ENCODE results near the gene DEPDC1B.
"Not testable (repeated sequence)": the region's sequence is repeated elsewhere in the genome, so short reads cannot be mapped to it uniquely, and the experiment has no call there.

The DEPDC1B gene

DNA sequence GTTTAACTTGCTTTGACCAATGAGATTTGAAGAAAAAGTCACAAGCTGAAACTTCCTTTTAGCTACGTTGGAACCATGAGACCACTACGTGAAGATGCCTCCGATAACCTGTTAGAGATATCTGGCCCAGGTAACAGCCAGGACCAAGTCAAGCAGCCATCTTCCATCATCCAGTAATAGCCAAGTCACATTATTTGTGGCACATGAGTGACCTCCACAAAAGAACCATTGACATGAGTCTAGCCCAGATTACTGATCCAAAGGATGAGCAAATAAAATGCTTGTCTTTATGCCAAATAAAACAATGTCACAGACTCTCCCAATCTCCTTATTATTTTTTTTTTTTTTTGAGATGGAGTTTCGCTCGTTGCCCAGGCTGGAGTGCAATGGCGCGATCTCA, 1.6 kb downstream of the DEPDC1B start:
- no peak for DNase-seq

DNA sequence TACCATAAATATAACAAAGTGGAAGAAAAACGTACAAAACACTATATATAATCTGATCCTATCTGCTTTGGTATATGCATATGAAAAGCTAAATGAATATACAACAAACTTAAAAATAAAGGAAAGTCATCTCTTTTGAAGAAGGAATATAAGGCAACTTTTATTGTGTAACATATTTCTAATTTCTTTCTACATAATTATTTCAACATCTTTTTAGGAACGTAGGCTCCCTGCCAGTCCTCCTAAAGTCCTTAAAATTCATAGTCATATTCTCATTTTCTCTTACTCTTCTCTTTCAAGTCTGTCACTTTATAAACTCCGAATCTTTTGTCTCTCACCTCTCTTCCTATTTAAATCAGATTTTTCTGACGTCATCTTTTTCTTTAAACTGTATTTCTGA, 9.6 kb downstream of the DEPDC1B start:
- no peak for DNase-seq

DNA sequence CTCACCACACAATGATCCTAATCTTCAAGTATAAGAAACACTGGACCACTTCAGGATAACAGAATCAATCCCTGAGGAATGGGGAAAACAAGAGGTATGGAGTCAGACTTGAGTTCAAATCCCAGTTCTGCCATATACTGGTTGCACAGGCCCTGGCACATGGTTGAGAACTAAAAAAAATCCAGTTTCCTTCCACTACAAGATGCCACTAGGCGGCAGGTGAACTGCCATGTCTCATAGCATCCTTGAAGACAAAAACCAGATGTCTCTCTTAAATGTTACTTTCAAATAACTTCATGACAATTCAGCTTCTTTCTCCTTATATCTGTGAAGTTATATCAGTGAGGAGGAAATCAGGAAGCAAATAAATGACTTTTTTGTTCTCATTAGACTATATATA, 11.0 kb downstream of the DEPDC1B start:
- DNase-seq: no peak

DNA sequence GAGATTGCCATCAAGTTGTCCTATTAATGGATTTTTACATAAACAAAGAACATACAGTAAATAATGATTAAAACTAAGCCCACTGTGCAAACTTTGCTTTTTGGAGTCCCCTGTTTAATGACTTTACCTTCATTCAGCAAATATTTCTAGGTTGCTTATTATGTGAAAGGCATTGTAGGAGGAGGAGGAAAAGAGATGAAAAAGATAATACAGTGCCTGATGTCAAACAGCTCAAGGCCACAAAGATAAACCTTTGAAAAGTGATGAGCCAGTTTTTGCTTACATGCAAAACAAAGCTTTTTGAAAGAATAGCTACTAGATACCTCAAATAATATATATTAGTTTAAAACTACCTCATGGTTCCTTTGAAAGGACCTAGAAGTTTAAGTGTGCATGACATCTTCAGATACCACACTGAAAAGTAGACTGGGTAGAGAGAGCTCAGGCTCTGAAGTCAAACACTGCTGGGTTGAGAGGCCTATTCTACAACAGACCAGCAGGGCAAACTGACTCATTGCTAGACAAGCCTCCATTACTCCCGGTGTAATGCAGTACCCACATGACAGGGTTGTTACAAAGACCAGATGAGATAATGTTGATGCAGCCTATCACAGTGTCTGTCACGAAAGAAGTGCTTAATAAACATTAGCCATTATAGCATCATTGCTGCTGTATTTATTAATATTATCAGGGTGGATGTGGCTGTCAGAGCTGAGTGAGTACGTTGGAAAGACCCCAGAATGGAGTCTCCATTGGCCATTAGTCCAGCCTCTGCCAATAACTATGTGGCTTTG, 11.8 kb downstream of the DEPDC1B start:
- no peak for DNase-seq

DNA sequence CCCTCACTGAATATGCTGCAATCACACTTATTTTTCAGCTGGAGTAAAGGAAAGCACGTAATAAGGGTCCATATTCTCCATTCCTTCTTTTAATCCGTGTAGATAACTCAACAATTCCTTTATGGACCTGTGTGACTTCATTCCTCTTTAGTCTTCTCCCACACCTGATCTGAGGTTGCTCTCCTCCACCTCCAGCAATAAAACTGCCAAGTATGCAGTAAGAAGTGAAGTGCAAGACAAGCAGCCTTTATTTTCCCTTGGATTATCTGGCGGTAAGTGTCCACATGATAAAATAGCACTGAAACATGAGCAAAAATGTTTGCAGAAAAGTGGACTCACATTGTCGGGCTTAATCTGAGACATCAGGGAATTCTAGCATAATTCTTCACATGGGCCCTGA, 13.8 kb downstream of the DEPDC1B start:
- no peak for DNase-seq

DNA sequence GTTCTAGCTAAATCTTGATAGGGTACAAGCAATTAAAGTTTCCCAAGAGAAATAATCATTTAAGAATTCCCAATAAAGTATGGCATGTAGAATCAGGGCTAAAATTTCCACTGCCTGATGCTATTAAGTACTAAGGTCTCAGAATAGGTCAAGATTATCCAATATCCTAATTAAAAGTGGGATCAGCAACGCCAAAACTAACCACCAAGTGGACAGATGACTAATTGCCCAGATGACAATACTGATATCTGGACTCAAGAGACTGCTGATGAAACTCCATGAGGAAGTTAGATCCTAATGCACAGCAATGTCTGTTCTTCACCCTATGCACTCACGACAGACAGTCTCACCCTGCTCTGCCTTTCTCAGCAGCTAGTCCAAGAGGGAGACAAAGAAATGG, 14.3 kb downstream of the DEPDC1B start:
- no peak for DNase-seq

DNA sequence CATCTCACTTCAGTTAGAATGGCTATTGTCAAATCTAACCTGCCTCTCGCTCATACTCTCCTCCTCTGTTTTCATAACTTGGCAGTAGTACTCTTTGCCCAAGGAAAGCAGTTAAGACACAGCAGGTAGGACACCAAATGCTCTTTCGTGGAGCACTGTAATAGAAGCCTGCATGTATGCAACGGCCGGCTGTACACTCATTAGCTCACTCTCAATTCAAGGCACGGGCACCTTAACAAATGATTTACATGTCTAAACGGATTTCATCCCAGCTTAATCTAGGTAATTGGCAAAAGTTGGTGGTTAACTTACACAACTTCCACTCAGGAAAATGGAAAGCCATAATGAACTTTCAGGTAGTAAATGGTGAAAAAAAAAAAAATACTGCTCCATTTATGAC, 14.9 kb downstream of the DEPDC1B start:
- DNase-seq: no peak

DNA sequence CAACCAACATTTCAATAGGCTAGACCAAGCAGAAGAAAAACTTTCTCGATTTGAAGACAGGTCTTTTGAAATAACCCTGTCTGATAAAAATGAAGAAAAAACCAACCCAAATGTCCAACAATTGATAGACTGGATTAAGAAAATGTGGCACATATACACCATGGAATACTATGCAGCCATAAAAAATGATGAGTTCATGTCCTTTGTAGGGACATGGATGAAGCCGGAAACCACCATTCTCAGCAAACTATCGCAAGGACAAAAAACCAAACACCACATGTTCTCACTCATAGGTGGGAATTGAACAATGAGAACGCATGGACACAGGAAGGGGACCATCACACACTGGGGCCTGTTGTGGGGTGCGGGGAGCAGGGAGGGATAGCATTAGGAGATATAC, 18.0 kb downstream of the DEPDC1B start:
- DNase-seq: not testable (repeated sequence)

DNA sequence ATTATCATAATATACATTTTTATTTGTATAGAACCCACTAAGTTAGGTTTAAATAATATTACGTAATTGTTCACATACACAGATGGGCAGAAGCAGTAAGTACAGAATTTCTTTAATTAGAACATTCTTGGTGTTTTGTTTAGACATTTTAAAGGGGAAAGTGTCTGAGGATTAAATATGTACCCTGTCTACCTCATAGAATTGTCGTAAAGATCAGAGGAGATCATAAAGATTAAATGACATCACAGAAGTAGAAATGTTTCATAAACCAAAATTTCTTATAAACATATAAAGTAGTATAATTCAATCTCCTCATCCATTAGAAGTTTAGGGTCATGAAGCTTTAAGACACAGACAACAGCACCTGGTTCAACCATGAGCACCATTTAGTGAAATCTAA, 20.1 kb downstream of the DEPDC1B start:
- no peak for DNase-seq

DNA sequence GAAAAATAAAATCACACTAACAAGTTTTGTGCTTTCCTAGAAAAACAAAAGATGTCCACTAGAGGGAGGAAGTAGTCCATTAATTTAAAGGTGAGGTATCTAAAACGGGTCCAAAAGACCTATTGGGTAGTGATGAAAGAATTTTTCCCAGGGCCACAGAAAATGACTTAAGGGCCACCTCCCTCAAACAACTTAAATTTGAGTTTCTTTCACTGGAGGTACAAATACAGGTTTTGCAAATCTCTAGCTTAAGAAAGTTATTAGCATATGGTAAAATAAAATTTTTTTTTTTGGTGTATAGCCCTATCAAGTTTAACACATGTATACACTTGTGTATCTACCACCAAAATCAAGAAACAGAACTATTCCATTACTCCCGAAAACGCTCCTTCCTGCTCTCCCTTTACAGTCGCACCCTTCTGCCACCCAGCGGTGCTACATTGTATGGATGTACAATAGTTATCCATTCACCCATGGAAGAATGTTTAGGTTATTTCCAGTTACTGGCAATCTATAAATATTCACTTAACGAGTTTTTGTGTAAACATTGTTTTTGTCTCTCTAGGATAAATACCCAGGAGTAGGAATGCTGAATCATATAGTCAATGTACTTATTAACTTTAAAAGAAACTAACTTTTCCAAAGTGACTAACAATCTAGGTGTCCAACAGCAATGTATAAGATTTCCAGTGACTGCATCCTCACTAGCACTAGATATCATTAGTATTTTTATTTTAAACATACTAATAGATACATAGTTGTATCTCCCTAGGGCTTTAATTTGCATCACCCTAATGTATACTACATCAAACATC, 21.9 kb downstream of the DEPDC1B start:
- DNase-seq: peak in 2 of 3 experiments; percentile 38 to 50

DNA sequence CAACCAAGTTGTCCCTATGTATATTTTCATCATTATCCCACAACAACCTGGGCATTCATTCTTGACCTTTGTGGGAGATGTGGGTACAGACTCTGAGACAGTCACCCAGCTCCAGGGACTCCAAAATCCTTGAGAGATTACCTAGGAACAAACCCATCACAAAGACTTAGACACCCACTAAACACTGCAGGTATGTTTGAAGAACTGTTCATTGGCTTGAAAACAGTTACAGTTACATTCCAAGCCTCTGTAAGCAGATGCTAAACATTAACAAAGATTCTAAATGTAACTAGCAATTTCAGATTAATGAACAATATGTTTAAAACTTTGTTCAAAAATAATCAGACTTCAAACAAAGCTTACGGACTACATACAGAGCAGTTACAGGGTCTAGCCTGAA, 24.7 kb downstream of the DEPDC1B start:
- DNase-seq: no peak

DNA sequence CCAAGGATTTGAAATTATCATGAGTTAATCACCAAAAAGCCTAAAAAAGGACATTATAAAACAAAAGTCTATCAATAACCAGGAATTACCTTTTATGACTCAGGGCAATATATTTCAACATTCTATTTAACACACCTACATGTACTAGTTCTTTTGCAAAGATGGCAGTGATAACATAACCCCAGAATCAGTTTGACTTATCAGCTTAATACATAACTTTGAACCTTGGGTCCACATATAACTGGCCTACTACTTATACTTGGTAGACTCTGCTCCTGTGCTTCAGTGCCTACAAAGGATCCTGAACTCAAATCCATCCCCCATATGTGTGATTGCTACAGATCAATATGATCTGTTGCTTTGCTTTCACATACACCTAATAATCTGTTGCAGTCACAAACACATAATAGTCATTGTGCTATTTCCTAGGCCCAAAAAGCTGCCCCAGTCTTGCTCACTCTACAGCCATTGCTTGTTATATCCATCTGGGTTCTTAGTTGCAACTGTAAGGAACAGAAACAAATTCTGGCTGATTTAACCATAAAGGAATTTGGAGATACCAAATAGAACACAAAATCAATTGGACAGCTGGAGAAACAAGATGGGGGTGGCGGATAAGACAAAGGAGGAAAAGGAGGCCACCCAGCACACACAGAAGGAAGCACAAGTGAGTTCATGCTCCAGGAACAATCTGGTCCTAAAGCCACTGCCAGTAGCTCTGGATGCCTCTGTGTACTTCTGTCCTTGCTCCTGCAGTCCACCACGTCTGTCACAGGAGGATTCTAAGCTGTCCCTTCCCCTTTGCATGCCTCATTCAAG, 25.5 kb downstream of the DEPDC1B start:
- DNase-seq: no peak

DNA sequence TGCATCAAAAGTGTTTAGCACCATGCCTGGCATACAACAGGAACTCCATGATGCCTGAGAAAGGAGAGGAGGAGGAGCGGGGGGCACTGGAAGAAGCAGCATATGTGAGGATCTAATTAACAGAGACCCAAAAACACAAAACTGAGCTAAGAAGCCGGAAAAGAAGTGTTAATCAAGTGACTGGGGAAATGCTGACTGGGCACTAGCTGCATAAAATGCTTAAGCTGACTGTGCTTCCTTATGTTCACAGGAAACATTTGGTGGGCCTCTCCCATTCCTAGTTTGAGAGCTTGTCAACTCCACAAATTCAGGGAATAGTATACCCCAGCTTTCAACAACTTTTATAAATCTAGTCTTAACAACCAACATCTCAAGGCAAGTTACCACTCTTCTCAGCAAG, 26.6 kb downstream of the DEPDC1B start:
- no peak for DNase-seq

DNA sequence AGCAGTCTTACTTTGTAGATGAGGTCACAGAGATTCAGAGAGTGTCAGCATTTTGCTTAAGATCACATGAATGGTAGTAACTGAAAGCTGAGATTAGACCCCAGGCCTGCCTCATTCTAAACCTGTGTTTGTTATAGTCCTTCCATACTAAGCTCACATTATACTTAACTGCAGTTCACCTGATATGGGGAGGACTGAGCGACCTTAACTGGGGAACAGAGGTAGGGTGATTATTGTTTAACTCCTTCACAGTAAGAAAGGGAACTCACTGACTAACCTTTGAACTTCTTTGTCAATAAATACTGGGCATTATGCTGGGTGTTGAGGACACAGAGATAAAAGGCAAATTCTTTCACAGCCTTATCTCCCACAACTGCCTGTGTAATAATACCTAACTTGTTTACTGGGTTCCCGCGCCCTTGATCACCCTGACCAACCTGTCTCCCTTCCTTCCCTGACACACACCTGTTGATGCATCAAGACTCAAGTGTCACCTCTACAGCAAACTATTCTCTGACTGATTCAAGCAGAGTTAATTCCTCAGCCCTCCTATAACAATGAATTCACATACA, 27.2 kb downstream of the DEPDC1B start:
- DNase-seq: no peak

DNA sequence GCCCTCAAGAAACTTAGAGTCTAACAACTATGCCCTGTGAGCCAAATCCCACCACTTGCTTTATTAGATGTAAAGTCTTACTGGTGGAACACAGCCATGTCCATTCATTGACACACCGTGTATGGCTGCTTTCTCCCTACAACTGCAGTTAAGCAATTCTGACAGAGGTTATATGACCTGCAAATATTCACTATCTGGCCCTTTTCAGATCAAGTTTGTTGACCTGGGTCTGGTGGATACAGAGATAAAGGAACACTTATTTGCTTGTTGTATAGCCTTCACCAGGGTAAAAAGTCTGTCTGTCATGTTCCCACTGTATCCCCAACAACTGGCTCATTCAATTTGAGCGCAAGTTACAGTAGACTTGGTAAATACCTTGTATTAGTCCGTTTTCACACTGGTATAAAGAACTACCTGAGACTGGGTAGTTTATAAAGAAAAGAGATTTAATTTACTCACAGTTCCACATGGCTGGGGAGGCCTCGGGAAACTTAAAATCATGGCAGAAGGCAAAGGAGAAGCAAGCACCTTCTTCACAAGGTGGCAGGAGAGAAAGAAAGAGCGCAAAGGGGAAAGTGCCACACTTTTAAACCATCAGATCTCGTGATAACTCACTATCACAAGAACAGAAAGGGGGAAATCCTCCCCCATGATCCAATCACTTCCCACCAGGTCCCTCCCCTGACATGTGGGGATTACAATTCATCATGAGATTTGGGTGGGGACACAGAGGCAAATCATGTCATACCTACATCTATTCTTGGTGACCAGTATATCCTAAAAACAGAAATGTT, 27.9 kb downstream of the DEPDC1B start:
- no peak for DNase-seq

DNA sequence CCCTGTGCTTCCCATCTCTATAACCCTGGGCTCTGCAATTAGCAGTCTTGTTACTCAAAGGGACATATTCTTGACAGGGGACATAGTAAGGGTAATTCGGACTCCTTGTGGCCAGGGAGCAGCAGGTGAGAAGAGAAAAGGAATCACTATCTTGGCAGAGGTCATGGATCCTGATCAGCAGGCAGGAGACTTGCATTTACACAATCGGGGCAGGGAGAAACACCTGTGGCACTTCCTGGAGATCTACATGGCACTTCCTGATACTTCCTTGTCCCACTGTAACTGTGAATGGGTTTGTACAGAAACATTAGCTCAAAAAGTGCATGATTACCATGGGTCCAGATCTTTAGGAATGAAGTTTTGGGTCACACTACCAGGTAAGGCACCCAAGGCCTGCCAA, 29.2 kb downstream of the DEPDC1B start:
- no peak for DNase-seq

DNA sequence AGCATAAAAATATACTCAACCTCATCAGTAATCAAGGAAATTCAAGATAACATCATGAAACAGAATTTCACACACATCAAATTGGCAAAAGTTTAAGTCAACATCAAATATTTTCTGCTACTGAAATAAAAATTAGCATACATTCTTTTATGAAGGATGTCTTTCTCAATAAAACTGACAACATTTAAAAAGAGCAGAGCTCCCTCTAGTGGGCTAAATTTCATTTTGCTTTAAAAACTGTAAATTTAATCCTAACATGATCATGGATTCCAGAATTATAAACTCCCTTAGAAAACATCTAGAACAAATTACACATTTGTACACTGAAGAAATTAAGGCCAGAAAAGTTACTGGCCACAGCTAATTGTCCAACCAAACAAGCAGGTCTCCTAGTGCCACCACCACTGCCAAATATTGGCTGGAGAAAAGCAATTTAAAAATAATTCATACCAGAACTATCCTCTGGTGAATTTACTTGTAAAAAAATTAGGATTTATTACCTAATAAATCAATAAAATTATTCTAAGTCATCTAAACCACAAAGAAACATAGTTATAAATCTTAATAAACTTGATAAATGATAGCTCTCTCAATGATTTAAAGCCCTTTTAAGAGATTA, 31.2 kb downstream of the DEPDC1B start:
- peak; percentile 1 to 79 (median 47) for DNase-seq

DNA sequence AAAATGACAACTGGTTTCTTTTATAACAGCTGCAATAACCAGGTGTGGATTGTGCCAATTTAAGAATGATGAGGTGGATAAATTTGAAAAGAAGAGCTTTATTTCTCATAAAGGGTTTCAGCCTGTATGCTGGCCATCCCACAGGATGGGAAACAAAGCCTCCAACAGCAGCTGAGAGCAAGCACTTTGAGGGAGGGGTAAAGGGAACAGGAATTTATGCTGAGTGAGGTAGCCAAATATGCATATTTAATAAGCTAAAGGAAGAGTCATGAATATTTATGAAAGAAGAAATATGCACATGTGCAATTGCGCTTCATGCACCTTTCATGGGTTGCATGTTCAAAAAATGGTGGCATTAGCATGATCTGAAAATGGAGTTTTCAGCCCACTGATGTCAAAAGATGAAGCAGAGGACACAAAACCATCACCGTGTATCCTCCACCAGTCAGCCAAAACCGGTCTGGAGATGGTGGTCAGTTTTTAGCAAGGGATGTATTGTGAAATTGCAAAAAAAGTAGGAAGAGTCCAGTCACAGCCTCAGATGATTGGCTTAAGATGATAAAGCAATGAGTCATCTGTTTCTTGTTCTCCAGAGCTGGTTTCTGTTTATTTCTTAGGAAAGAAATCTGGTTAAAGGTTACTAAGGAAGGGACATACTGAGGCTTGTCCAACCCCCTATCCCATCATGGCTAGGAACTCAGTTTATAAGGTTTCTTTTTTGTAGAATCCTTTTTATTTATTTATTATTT, 47.9 kb downstream of the DEPDC1B start:
- no peak for DNase-seq

DNA sequence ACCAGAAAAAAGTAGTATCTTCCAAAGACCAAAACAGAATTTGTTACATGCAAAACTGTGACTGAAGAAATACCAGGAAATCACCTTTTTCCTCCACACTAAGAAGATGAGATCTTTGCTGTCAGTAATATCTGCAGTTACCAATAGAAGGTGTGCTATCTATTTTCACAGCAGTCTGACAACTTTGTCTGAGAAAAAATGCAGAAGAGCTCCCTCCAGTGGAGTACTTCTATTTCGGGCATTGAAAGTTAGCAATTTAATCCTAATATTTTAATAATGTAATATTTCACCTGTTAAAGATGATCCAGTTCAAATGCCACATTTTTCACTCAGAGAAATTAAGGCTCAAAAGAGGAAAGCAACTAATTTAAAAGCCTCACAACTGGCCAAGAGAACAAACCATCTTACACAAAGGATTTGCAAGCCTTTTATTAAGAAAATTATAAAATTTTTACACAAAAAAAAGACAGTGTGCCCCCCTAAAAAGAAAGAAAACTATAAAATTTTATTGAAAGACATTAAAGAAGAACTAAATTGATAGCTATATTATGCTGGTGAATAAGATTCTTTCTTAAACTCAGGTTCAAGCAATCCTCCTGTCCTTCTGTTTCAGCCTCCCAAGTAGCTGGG, 50.6 kb downstream of the DEPDC1B start:
- DNase-seq: peak; percentile 3 to 46 (median 26)

DNA sequence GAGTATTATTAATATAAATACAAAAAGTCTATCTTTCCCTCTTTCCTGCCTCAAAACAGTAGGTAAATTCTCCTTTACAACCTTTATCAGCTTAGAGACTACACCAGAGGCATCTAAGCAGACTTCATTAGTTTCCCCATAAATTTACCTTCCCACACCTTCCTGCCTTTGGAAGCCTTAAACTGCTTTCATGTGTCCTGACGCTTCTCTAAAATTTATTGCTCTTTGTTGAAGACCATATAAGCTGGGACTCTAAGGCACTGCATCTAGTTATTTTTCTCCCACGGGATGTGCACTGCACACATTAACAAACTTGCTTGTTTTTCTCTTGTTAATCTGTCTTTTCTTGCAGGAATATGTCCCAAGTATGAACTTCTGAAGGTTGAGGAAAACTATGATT, 51.8 kb downstream of the DEPDC1B start:
- no peak for DNase-seq

DNA sequence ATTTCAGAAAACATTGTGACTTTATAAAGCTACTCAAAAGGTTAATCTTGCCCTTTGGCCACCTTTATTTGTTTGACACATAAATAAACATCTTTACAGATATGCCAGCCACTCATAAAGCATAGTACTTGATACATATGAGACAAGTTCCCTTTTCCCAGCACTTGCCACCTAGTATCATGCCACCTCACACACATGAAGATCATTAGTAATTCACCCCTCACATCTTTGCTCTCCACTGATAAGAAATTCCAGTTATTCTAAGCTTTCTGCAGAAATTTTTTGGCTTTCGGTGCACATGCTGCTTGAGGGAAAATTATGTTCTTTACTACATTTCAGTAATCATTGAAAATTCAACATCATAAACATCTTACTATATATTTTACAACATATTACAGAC, 59.1 kb downstream of the DEPDC1B start:
- DNase-seq: no peak

Measured in NCI-H1417 (cell line).